Karpas-422 (cell line): ENCODE data around the gene ERC2. TPM values are rescaled to one million over a fixed set of nuclear protein-coding genes. Genes with fewer than 3 reads are reported as not detected.
A peak's percentile ranks its signal among the peaks of the same experiment; 100 is the strongest.
"Not testable (repeated sequence)": the region's sequence is repeated elsewhere in the genome, so short reads cannot be mapped to it uniquely, and the experiment has no call there.

Source experiments
- DNase-seq: peaks from one replicate; pipeline ENCODE4 v3.0.0-alpha.2; 2015
- H2AFZ ChIP-seq: fragments of 200-600 bp; sonication (generic); 2 replicates; pipeline ENCODE4 v1.6.1; 2014; ENCODE audit warnings: antibody characterized with exemption, low read length, mixed read lengths
- H3K27ac ChIP-seq: fragments of 200-600 bp; sonication (generic); 2 replicates; pipeline ENCODE4 v1.5.1; 2014; ENCODE audit warnings: mild to moderate bottlenecking, low read length, moderate library complexity
- H3K27me3 ChIP-seq: fragments of 200-600 bp; sonication (generic); 2 replicates; pipeline ENCODE4 v1.6.1; 2014; ENCODE audit warnings: low read length, mixed read lengths
- H3K36me3 ChIP-seq: fragments of 200-600 bp; sonication (generic); 2 replicates; pipeline ENCODE4 v1.6.1; 2014; ENCODE audit warnings: low read length, mixed read lengths; ENCODE audit not compliant: insufficient read depth
- H3K4me1 ChIP-seq: fragments of 200-600 bp; sonication (generic); 2 replicates; pipeline ENCODE4 v1.6.1; 2014; ENCODE audit warnings: mild to moderate bottlenecking, low read length, mixed read lengths
- H3K4me2 ChIP-seq: fragments of 200-600 bp; sonication (generic); 2 replicates; pipeline ENCODE4 v1.6.1; 2014; ENCODE audit warnings: low read length, low read depth, mild to moderate bottlenecking; ENCODE audit not compliant: poor library complexity, severe bottlenecking
- H3K4me3 ChIP-seq: fragments of 200-600 bp; sonication (generic); 2 replicates; pipeline ENCODE4 v1.5.1; 2014; ENCODE audit warnings: mild to moderate bottlenecking, antibody characterized with exemption, low read length, mixed read lengths
- H3K79me2 ChIP-seq: fragments of 200-600 bp; sonication (generic); 2 replicates; pipeline ENCODE4 v1.6.1; 2014; ENCODE audit warnings: mild to moderate bottlenecking, low read length, mixed read lengths
- H3K9ac ChIP-seq: fragments of 200-600 bp; sonication (generic); 2 replicates; pipeline ENCODE4 v1.6.0; 2014; ENCODE audit warnings: low read length
- H3K9me2 ChIP-seq: fragments of 200-600 bp; sonication (generic), shearing (Covaris generic); replicated peaks from 2 replicates; pipeline ENCODE4 v1.6.0; 2014; ENCODE audit warnings: mild to moderate bottlenecking, low read length, moderate library complexity; ENCODE audit not compliant: insufficient read depth
- H3K9me3 ChIP-seq: fragments of 300-700, 200-600 bp; sonication (generic); 2 replicates; pipeline ENCODE4 v1.6.1; 2014; ENCODE audit warnings: low read length, mixed read lengths
- H4K20me1 ChIP-seq: fragments of 200-600 bp; sonication (generic); 2 replicates; pipeline ENCODE4 v1.6.1; 2014; ENCODE audit warnings: mild to moderate bottlenecking, antibody characterized with exemption, low read length, low read depth; ENCODE audit not compliant: insufficient read depth
- total RNA-seq: library from RNA; depleted of rRNA; stranded (reverse); fragments of >200 nt; shearing (Covaris generic); gene quantifications from 2 replicates; pipeline ENCODE4 v1.2.3, GENCODE V29; 2014; ENCODE audit warnings: low replicate concordance

ERC2 gene
- total RNA-seq, 1 experiment from 2014 or later, result 3.7 TPM

GRCh38 chr3:55515550-55516246 is 952.6 kb downstream of the ERC2 start:
- Histone ChIP-seq H3K27me3 (no peaks in the 10 kb centered on the region), H3K4me3 (no peak overlapping the region; the same call in 1 of the 2 replicates), H3K9me2 (no peaks in the 10 kb centered on the region), H3K9ac (no peak overlapping the region), H3K36me3 (no peaks in the 10 kb centered on the region), H3K4me1 (peaks cover 37% of the 10 kb centered on the region), H3K27ac (no peak overlapping the region), H3K9me3 (no peaks in the 10 kb centered on the region), H3K4me2 (peak overlapping the region; percentile 33), H4K20me1 (no peaks in the 10 kb centered on the region), H2AFZ (peak overlapping the region; percentile 1; the same call in 1 of the 2 replicates), H3K79me2 (no peaks in the 10 kb centered on the region)
- DNase-seq, result no peak

GRCh38 chr3:55514962-55515361 is 953.3 kb downstream of the ERC2 start:
- no peak for DNase-seq
- no peak overlapping the region for H3K9ac ChIP-seq
- H3K4me1 ChIP-seq, result peaks cover 37% of the 10 kb centered on the region
- no peaks in the 10 kb centered on the region for H4K20me1 ChIP-seq
- no peaks in the 10 kb centered on the region for H3K36me3 ChIP-seq
- peak overlapping the region; percentile 68 for H2AFZ ChIP-seq
- no peak overlapping the region for H3K4me3 ChIP-seq
- H3K27me3 ChIP-seq, result no peaks in the 10 kb centered on the region
- no peaks in the 10 kb centered on the region for H3K9me3 ChIP-seq
- H3K9me2 ChIP-seq, result no peaks in the 10 kb centered on the region
- no peak overlapping the region for H3K27ac ChIP-seq
- H3K79me2 ChIP-seq, result no peaks in the 10 kb centered on the region
- H3K4me2 ChIP-seq, result peak overlapping the region; percentile 5

- H3K4me2 ChIP-seq, result no peak overlapping the region
- H3K9me2 ChIP-seq, result no peaks in the 10 kb centered on the region
- H3K36me3 ChIP-seq, result no peaks in the 10 kb centered on the region
- peaks cover 41% of the 10 kb centered on the region for H3K4me1 ChIP-seq
- H2AFZ ChIP-seq, result no peak overlapping the region
- H3K9ac ChIP-seq, result no peak overlapping the region
- no peak overlapping the region for H3K4me3 ChIP-seq
- H3K27me3 ChIP-seq, result no peaks in the 10 kb centered on the region
- H3K9me3 ChIP-seq, result no peaks in the 10 kb centered on the region
- H3K27ac ChIP-seq, result no peak overlapping the region
- DNase-seq, result no peak
- no peaks in the 10 kb centered on the region for H4K20me1 ChIP-seq
- H3K79me2 ChIP-seq, result no peaks in the 10 kb centered on the region
Measured at GRCh38 chr3:55512571-55513343, 955.5 kb downstream of the ERC2 start.

- H4K20me1 ChIP-seq, result no peaks in the 10 kb centered on the region
- H3K27me3 ChIP-seq, result no peaks in the 10 kb centered on the region
- H3K4me3 ChIP-seq, result no peak overlapping the region
- H3K36me3 ChIP-seq, result no peaks in the 10 kb centered on the region; the same call in 1 of the 2 replicates
- H3K9ac ChIP-seq, result no peak overlapping the region
- H2AFZ ChIP-seq, result no peak overlapping the region
- H3K9me2 ChIP-seq, result no peaks in the 10 kb centered on the region
- DNase-seq, result no peak
- no peaks in the 10 kb centered on the region for H3K9me3 ChIP-seq
- H3K79me2 ChIP-seq, result no peaks in the 10 kb centered on the region
- H3K4me1 ChIP-seq, result peaks cover 48% of the 10 kb centered on the region
- no peak overlapping the region for H3K4me2 ChIP-seq
- no peak overlapping the region for H3K27ac ChIP-seq
Measured at GRCh38 chr3:55511895-55512570, 956.2 kb downstream of the ERC2 start.

GRCh38 chr3:55508335-55508734 is 959.9 kb downstream of the ERC2 start:
- Histone ChIP-seq H3K27me3 (no peaks in the 10 kb centered on the region), H3K4me1 (peaks cover 45% of the 10 kb centered on the region), H3K9ac (no peak overlapping the region), H3K4me3 (no peak overlapping the region), H3K79me2 (peaks cover 20% of the 10 kb centered on the region), H3K36me3 (no peaks in the 10 kb centered on the region; the same call in 1 of the 2 replicates), H3K4me2 (no peak overlapping the region), H3K9me2 (no peaks in the 10 kb centered on the region), H2AFZ (no peak overlapping the region), H3K9me3 (no peaks in the 10 kb centered on the region), H4K20me1 (no peaks in the 10 kb centered on the region), H3K27ac (no peak overlapping the region)
- no peak for DNase-seq

- H3K36me3 ChIP-seq, result no peaks in the 10 kb centered on the region; the same call in 1 of the 2 replicates
- 0 out of 2 replicates have a peak overlapping the region, but pooled peaks have one; percentile 34 for H2AFZ ChIP-seq
- no peak for DNase-seq
- H3K79me2 ChIP-seq, result peaks cover 25% of the 10 kb centered on the region
- H3K4me3 ChIP-seq, result peak overlapping the region; percentile 27; the same call in 1 of the 2 replicates
- H3K4me2 ChIP-seq, result peak overlapping the region; percentile 57
- H4K20me1 ChIP-seq, result no peaks in the 10 kb centered on the region
- no peaks in the 10 kb centered on the region for H3K9me3 ChIP-seq
- H3K4me1 ChIP-seq, result peaks cover 50% of the 10 kb centered on the region
- H3K27me3 ChIP-seq, result no peaks in the 10 kb centered on the region
- H3K27ac ChIP-seq, result no peak overlapping the region; the same call in 1 of the 2 replicates
- no peaks in the 10 kb centered on the region for H3K9me2 ChIP-seq
- peak overlapping the region; percentile 23; the same call in 1 of the 2 replicates for H3K9ac ChIP-seq
Measured at GRCh38 chr3:55507808-55508207, 960.5 kb downstream of the ERC2 start.

- Histone ChIP-seq H3K27ac (peak overlapping the region; percentile 82), H3K4me2 (peak overlapping the region; percentile 57), H3K9me2 (no peaks in the 10 kb centered on the region), H3K4me1 (peaks cover 58% of the 10 kb centered on the region), H3K36me3 (peaks cover 4% of the 10 kb centered on the region; the same call in 1 of the 2 replicates), H3K9ac (peak overlapping the region; percentile 62), H4K20me1 (no peaks in the 10 kb centered on the region), H3K4me3 (peak overlapping the region; percentile 57; the same call in 1 of the 2 replicates), H3K9me3 (no peaks in the 10 kb centered on the region), H3K79me2 (peaks cover 40% of the 10 kb centered on the region), H2AFZ (no peak overlapping the region), H3K27me3 (no peaks in the 10 kb centered on the region)
- no peak for DNase-seq
Measured at GRCh38 chr3:55505776-55506175, 962.5 kb downstream of the ERC2 start.

GRCh38 chr3:55505102-55505501 is 963.2 kb downstream of the ERC2 start:
- peak overlapping the region; percentile 57 for H3K4me3 ChIP-seq
- H3K4me1 ChIP-seq, result peaks cover 65% of the 10 kb centered on the region
- H3K27ac ChIP-seq, result peak overlapping the region; percentile 82
- H3K4me2 ChIP-seq, result peak overlapping the region; percentile 57
- not testable (repeated sequence) for H3K27me3 ChIP-seq, H3K9me2 ChIP-seq, H4K20me1 ChIP-seq, H3K9me3 ChIP-seq
- peak overlapping the region; percentile 62 for H3K9ac ChIP-seq
- peaks cover 47% of the 10 kb centered on the region for H3K79me2 ChIP-seq
- DNase-seq, result peak; percentile 93
- H3K36me3 ChIP-seq, result peaks cover 10% of the 10 kb centered on the region; the same call in 1 of the 2 replicates
- peak overlapping the region; percentile 60; the same call in 1 of the 2 replicates for H2AFZ ChIP-seq
